Suprapubic skin (tissue), 4 donors: ENCODE measurements around the gene KANSL1. TPM values are rescaled to one million over a fixed set of nuclear protein-coding genes. Genes with fewer than 3 reads are reported as not detected.

ENCODE experiments used
- DNase-seq, 2 donors: peaks; one replicate each; pipeline ENCODE4 v3.0.0-alpha.2; 2019; ENCODE audit warnings: low spot score in 2 of 2
- H3K27ac ChIP-seq: fragments of 200-600 bp; sonication (generic); one replicate; pipeline ENCODE4 v1.5.1; 2019
- H3K27me3 ChIP-seq: fragments of 200-600 bp; sonication (generic); one replicate; pipeline ENCODE4 v1.5.1; 2019
- H3K36me3 ChIP-seq: fragments of 200-600 bp; sonication (generic); one replicate; pipeline ENCODE4 v1.5.1; 2019
- H3K4me1 ChIP-seq: fragments of 200-600 bp; sonication (generic); one replicate; pipeline ENCODE4 v1.5.1; 2019
- H3K4me3 ChIP-seq: fragments of 200-600 bp; sonication (generic); one replicate; pipeline ENCODE4 v1.5.1; 2019; ENCODE audit warnings: mild to moderate bottlenecking
- H3K9me3 ChIP-seq: fragments of 200-600 bp; sonication (generic); one replicate; pipeline ENCODE4 v1.5.1; 2019
- EP300 ChIP-seq: sonication (generic); formaldehyde crosslinking; IDR thresholded peaks from one replicate; pipeline ENCODE4 v1.6.1; 2017; ENCODE audit warnings: antibody characterized with exemption
- POLR2A ChIP-seq, 2 donors: fragments of 450-650 bp; IDR thresholded peaks; one replicate each; pipeline ENCODE4 v1.6.1; 2017; ENCODE audit warnings: antibody characterized with exemption in 2 of 2, mild to moderate bottlenecking in 2 of 2, moderate library complexity in 2 of 2
- POLR2AphosphoS5 ChIP-seq, 3 donors: sonication (generic); formaldehyde crosslinking; IDR thresholded peaks; one replicate each; pipeline ENCODE4 v1.6.1; 2017; ENCODE audit warnings: antibody characterized with exemption in 3 of 3
- WGBS: methylation state at CpG from one replicate; pipeline ENCODE4 v1.1.5; 2018; 5-methylcytosine and 5-hydroxymethylcytosine counted together
- total RNA-seq, 4 donors: library from RNA; depleted of rRNA; stranded (reverse); fragments of >200 nt; gene quantifications; one replicate each; pipeline ENCODE4 v1.1.0, GENCODE V29; 2016
- TF ChIP-seq, protein P1 (sequence below), 2 donors: fragments of 200-600 bp in 1 of 2; fragments of 450-650 bp in 1 of 2; sonication (generic) in 1 of 2; IDR thresholded peaks; one replicate each; pipeline ENCODE4 v1.5.1; 2016 to 2019; ENCODE audit warnings: antibody characterized with exemption in 2 of 2, mild to moderate bottlenecking in 1 of 2, moderate library complexity in 1 of 2

Gene KANSL1
- total RNA-seq, 4 donors from 2014 or later: 68.2 to 187 (median 79.0) TPM

DNA sequence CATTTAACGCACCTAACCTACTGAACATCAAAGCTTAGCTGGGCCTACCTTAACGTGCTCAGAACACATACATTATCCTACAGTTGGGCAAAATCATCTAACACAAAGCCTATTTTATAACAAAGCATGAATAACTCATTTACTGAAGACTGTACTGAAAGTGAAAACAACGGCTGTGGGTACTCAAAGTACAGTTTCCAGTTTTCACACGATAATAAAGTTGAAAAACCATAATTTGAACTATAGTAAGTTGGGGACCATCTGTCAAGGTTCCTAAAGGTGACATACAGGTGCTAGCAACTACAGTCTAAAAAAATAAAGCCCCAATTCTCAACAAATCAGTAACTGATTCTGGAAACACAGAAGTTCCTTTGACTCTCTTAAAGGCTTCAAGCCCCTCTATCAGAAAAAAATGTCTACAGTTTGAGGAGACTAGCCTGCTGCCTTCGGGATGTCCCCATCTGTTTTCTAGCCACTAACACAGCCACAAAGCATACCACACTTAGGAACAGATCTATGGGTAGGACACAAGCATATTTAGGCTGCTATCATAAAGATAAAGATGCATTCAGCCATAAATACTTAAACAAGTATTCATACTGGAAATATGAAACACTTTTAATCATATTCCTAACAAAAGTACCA is 71.3 kb downstream of the KANSL1 start:
- TF ChIP-seq, protein P1, sequence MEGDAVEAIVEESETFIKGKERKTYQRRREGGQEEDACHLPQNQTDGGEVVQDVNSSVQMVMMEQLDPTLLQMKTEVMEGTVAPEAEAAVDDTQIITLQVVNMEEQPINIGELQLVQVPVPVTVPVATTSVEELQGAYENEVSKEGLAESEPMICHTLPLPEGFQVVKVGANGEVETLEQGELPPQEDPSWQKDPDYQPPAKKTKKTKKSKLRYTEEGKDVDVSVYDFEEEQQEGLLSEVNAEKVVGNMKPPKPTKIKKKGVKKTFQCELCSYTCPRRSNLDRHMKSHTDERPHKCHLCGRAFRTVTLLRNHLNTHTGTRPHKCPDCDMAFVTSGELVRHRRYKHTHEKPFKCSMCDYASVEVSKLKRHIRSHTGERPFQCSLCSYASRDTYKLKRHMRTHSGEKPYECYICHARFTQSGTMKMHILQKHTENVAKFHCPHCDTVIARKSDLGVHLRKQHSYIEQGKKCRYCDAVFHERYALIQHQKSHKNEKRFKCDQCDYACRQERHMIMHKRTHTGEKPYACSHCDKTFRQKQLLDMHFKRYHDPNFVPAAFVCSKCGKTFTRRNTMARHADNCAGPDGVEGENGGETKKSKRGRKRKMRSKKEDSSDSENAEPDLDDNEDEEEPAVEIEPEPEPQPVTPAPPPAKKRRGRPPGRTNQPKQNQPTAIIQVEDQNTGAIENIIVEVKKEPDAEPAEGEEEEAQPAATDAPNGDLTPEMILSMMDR (IDR thresholded peaks at IDR 0.05): no peak
- TF ChIP-seq POLR2AphosphoS5 (IDR thresholded peaks at IDR 0.05): no peak
- TF ChIP-seq POLR2A (IDR thresholded peaks at IDR 0.05): no peak
- no peak for TF ChIP-seq EP300
- Histone ChIP-seq H3K36me3 (no peaks in the 10 kb centered on the region), H3K9me3 (no peaks in the 10 kb centered on the region), H3K27me3 (no peaks in the 10 kb centered on the region), H3K27ac (no peak overlapping the region), H3K4me3 (no peak overlapping the region), H3K4me1 (peaks cover 54% of the 10 kb centered on the region)
- WGBS: 66% methylated on average over 5 of the region's 5 CpGs
- DNase-seq: no peak

DNA sequence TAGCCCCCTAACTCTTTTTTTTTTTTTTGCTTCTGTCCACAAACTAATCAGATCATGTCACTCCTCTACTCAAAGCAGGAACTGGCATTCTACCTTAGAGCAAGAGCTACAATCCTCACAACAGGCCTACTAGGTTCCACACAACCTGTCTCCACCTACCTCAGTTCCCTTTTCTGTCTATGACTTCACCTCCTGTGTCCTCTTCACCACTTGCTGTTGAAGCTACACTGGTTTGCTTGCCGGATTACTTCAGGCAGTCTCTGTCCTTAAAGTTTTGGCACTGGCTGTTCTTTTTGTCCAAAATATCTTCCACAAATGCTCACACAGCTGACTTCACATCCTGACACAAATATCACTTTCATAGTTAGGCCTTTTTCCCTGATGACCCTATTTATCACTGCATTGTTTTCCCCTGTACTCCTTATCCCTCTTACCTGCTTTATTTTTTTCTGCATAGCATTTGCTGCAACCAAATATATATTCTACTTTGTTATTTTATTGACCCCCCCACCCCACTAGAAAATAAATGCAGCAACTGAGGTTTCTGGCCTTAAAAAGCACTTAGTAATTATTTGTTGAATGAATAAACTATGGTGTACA is 72.0 kb downstream of the KANSL1 start:
- no peaks in the 10 kb centered on the region for H3K27me3 ChIP-seq
- H3K27ac ChIP-seq: no peak overlapping the region
- DNase-seq: no peak
- peaks cover 55% of the 10 kb centered on the region for H3K4me1 ChIP-seq
- no peak overlapping the region for H3K4me3 ChIP-seq
- WGBS: 36% methylated on average over 1 of the region's 1 CpG
- no peaks in the 10 kb centered on the region for H3K36me3 ChIP-seq
- H3K9me3 ChIP-seq: no peaks in the 10 kb centered on the region
- TF ChIP-seq POLR2AphosphoS5 (IDR thresholded peaks at IDR 0.05): no peak
- TF ChIP-seq EP300: no peak

GRCh38 chr17:46120537-46120936 is 72.7 kb downstream of the KANSL1 start:
- TF ChIP-seq, protein P1 (IDR thresholded peaks at IDR 0.05): no peak
- no peak for TF ChIP-seq POLR2A (IDR thresholded peaks at IDR 0.05)
- no peak for TF ChIP-seq POLR2AphosphoS5 (IDR thresholded peaks at IDR 0.05)
- TF ChIP-seq EP300: no peak
- Histone ChIP-seq H3K27ac (no peak overlapping the region), H3K36me3 (no peaks in the 10 kb centered on the region), H3K4me3 (no peak overlapping the region), H3K9me3 (no peaks in the 10 kb centered on the region), H3K27me3 (no peaks in the 10 kb centered on the region), H3K4me1 (peaks cover 56% of the 10 kb centered on the region)
- no peak for DNase-seq
- 87% methylated on average over 3 of the region's 3 CpGs for WGBS

- Histone ChIP-seq H3K27me3 (no peaks in the 10 kb centered on the region), H3K36me3 (no peaks in the 10 kb centered on the region), H3K27ac (no peak overlapping the region), H3K4me1 (peaks cover 58% of the 10 kb centered on the region), H3K4me3 (no peak overlapping the region), H3K9me3 (no peaks in the 10 kb centered on the region)
- TF ChIP-seq POLR2A (IDR thresholded peaks at IDR 0.05) (no peak), EP300 (no peak), POLR2AphosphoS5 (IDR thresholded peaks at IDR 0.05) (no peak)
- TF ChIP-seq, protein P1 (IDR thresholded peaks at IDR 0.05): no peak
- no peak for DNase-seq
Measured at GRCh38 chr17:46120078-46120477, 73.2 kb downstream of the KANSL1 start.

DNA sequence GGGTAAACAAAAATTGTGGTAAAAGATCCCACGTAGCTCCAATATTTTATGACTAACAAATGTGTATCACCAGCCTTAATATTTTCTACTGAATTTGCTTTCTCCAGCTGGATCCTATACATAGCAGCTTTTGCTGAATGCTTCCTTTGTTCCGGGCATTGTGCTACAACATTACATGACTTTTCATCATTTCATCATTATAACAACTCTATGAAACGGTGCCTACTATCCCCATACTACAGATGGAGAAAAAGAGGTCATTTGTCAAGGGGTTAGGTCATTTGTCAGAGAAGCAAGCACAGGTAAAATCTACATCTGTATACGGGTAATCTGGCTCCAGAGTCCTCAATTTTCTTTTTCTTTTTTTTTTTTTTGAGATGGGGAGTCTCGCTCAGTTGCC is 74.3 kb downstream of the KANSL1 start:
- Histone ChIP-seq H3K4me3 (no peak overlapping the region), H3K4me1 (peaks cover 54% of the 10 kb centered on the region), H3K27ac (no peak overlapping the region), H3K27me3 (no peaks in the 10 kb centered on the region), H3K36me3 (no peaks in the 10 kb centered on the region), H3K9me3 (no peaks in the 10 kb centered on the region)
- no peak for DNase-seq
- TF ChIP-seq POLR2AphosphoS5 (IDR thresholded peaks at IDR 0.05) (no peak), EP300 (no peak), POLR2A (IDR thresholded peaks at IDR 0.05) (no peak)
- TF ChIP-seq, protein P1 (IDR thresholded peaks at IDR 0.05): no peak
- WGBS: 90% methylated on average over 5 of the region's 5 CpGs
